GM21723 (cell line): Measurements from ENCODE around the gene SGMS2.
"Not testable (repeated sequence)": the region's sequence is repeated elsewhere in the genome, so short reads cannot be mapped to it uniquely, and the experiment has no call there.

ENCODE experiments used
- ATAC-seq: cut with Tn5 transposase; IDR thresholded peaks from one replicate; pipeline ENCODE4 v1.9.1; 2021; ENCODE audit warnings: mild to moderate bottlenecking, moderate library complexity; ENCODE audit not compliant: unreplicated experiment

SGMS2 gene

GRCh38 chr4:107906458-107907100 is 81.8 kb downstream of the SGMS2 start:
- ATAC-seq, result no peak

- ATAC-seq, result no peak
These were observed 83.6 kb downstream of the SGMS2 start for GRCh38 chr4:107908377-107908776.

GRCh38 chr4:107913283-107913899 is 88.7 kb downstream of the SGMS2 start:
- ATAC-seq, result peak; percentile 91

GRCh38 chr4:107915220-107915619 is 90.5 kb downstream of the SGMS2 start:
- ATAC-seq, result no peak

GRCh38 chr4:107916623-107917022 is 91.9 kb downstream of the SGMS2 start:
- no peak for ATAC-seq

GRCh38 chr4:107917500-107917899 is 92.8 kb downstream of the SGMS2 start:
- no peak for ATAC-seq

GRCh38 chr4:107922486-107923473 is 98.0 kb downstream of the SGMS2 start:
- ATAC-seq, result no peak

GRCh38 chr4:107925713-107926112 is 101.0 kb downstream of the SGMS2 start:
- ATAC-seq, result not testable (repeated sequence)

- not testable (repeated sequence) for ATAC-seq
These were observed 102.1 kb downstream of the SGMS2 start for GRCh38 chr4:107926875-107927274.

GRCh38 chr4:107930821-107931774 is 106.4 kb downstream of the SGMS2 start, which contains the start of gene CYP2U1:
TSS of gene CYP2U1 (plus strand) at chr4:107931549. CDS start at chr4:107931644, 95 bp downstream.
- peak; percentile 97 for ATAC-seq

GRCh38 chr4:107931775-107932321 is 107.1 kb downstream of the SGMS2 start:
- peak; percentile 21 for ATAC-seq

- no peak for ATAC-seq
These were observed 110.5 kb downstream of the SGMS2 start for GRCh38 chr4:107935246-107935645.

- peak; percentile 59 for ATAC-seq
These were observed 112.3 kb downstream of the SGMS2 start for GRCh38 chr4:107937040-107937439.

GRCh38 chr4:107939307-107939706 is 114.6 kb downstream of the SGMS2 start:
- ATAC-seq, result no peak

GRCh38 chr4:107945809-107946208 is 121.1 kb downstream of the SGMS2 start:
- ATAC-seq, result no peak

- ATAC-seq, result no peak
These were observed 126.2 kb downstream of the SGMS2 start for GRCh38 chr4:107950746-107951540.

- no peak for ATAC-seq
These were observed 126.8 kb downstream of the SGMS2 start for GRCh38 chr4:107951551-107951950.

GRCh38 chr4:107956011-107956410 is 131.3 kb downstream of the SGMS2 start:
- no peak for ATAC-seq
